ENCODE results near the gene DOCK9. TPM values are rescaled to one million over a fixed set of nuclear protein-coding genes. Genes with fewer than 3 reads are reported as not detected.

DOCK9 gene
- total RNA-seq, 1 experiment from 2014 or later = 30.5 TPM

- Histone ChIP-seq H3K4me1 (ENCODE audit: control insufficient read depth, insufficient read depth, low read length) (no peaks in the 10 kb centered on the region), H3K36me3 (ENCODE audit: control insufficient read depth, insufficient read depth, low read length) (no peaks in the 10 kb centered on the region), H3K27me3 (ENCODE audit: control insufficient read depth, insufficient read depth, low read length) (no peaks in the 10 kb centered on the region), H3K4me3 (ENCODE audit: low read depth in 2 of 2, low read length in 2 of 2) (no peak overlapping the region), H3K9me3 (ENCODE audit: control insufficient read depth, insufficient read depth, low read depth, low read length) (no peaks in the 10 kb centered on the region), H3K27ac (ENCODE audit: low read length) (no peak overlapping the region)
- DNase-seq (ENCODE audit: low read depth, low spot score) = no peak
- ChIA-PET POLR2A (no interaction called here), CTCF (no interaction called here)
- no peak for ATAC-seq
- no TSS peak for BruUV-seq (replicated peaks)
- in situ Hi-C loops (cut with HindIII; ENCODE audit: low pct_unique_long_range_greater_than_20kb, low sequenced_read_pairs) = no loop called here
- intact Hi-C loops (cut with micrococcal nuclease; ENCODE audit: unreplicated experiment) = no loop called here
- no peak for TF ChIP-seq SIN3A (IDR thresholded peaks at IDR 0.05; ENCODE audit: borderline replicate concordance, insufficient read depth, low read depth, low read length)
- no peak for TF ChIP-seq POLR2AphosphoS5 (IDR thresholded peaks at IDR 0.05; ENCODE audit: low read depth, low read length)
- TF ChIP-seq REST (IDR thresholded peaks at IDR 0.05; ENCODE audit: insufficient read depth in 1 of 2, low read depth in 2 of 2, low read length in 1 of 2) = no peak
- no peak for TF ChIP-seq TCF7L2 (IDR thresholded peaks at IDR 0.05; ENCODE audit: low read depth, low read length)
- TF ChIP-seq CTCF (IDR thresholded peaks at IDR 0.05) = no peak
Observed at GRCh38 chr13:98779695-98780094, 198.2 kb downstream of the DOCK9 start.

- CTCF ChIA-PET = no interaction called here
- H3K27me3 ChIP-seq (ENCODE audit: control insufficient read depth, insufficient read depth, low read length) = no peaks in the 10 kb centered on the region
- intact Hi-C loops (cut with micrococcal nuclease; ENCODE audit: unreplicated experiment) = no loop called here
- no peak overlapping the region for H3K27ac ChIP-seq (ENCODE audit: low read length)
- ATAC-seq = peak; percentile 80
- DNase-seq (ENCODE audit: low read depth, low spot score) = no peak
- in situ Hi-C loops (cut with HindIII; ENCODE audit: low pct_unique_long_range_greater_than_20kb, low sequenced_read_pairs) = no loop called here
- no peaks in the 10 kb centered on the region for H3K36me3 ChIP-seq (ENCODE audit: control insufficient read depth, insufficient read depth, low read length)
- TF ChIP-seq SIN3A (IDR thresholded peaks at IDR 0.05; ENCODE audit: borderline replicate concordance, insufficient read depth, low read depth, low read length) = no peak
- TF ChIP-seq CTCF (IDR thresholded peaks at IDR 0.05) = no peak
- no peak for TF ChIP-seq POLR2AphosphoS5 (IDR thresholded peaks at IDR 0.05; ENCODE audit: low read depth, low read length)
- no peak for TF ChIP-seq REST (IDR thresholded peaks at IDR 0.05; ENCODE audit: insufficient read depth in 1 of 2, low read depth in 2 of 2, low read length in 1 of 2)
- no peak for TF ChIP-seq TCF7L2 (IDR thresholded peaks at IDR 0.05; ENCODE audit: low read depth, low read length)
- POLR2A ChIA-PET = no interaction called here
- H3K4me3 ChIP-seq (ENCODE audit: low read depth in 2 of 2, low read length in 2 of 2) = no peak overlapping the region
- no peaks in the 10 kb centered on the region for H3K4me1 ChIP-seq (ENCODE audit: control insufficient read depth, insufficient read depth, low read length)
- BruUV-seq (replicated peaks) = no TSS peak
- H3K9me3 ChIP-seq (ENCODE audit: control insufficient read depth, insufficient read depth, low read depth, low read length) = no peaks in the 10 kb centered on the region
Observed at GRCh38 chr13:98778749-98779148, 199.1 kb downstream of the DOCK9 start.

All from Panc1 (cell line).